Stomach (tissue), 9 donors: Measurements from ENCODE around the gene HNRNPAB. TPM values are rescaled to one million over a fixed set of nuclear protein-coding genes. Genes with fewer than 3 reads are reported as not detected.

Experiments used
- DNase-seq, 2 donors: peaks; one replicate each; pipeline versions ENCODE4 v3.0.0 to v3.0.0-alpha.2; 2013 to 2019
- H3K27ac ChIP-seq, 5 donors: fragments of 200-600 bp in 4 of 5; sonication (generic) in 4 of 5; one replicate each; pipeline ENCODE4 v1.5.1; 2013 to 2019; ENCODE audit warnings: mild to moderate bottlenecking in 1 of 5, moderate library complexity in 1 of 5
- H3K27me3 ChIP-seq, 3 donors: fragments of 200-600 bp; sonication (generic); one replicate each; pipeline ENCODE4 v1.5.1; 2017 to 2019; ENCODE audit warnings: mixed run types in 1 of 3
- H3K36me3 ChIP-seq, 4 donors: fragments of 200-600 bp; sonication (generic); 1 replicate in 3 of 4; 2 replicates in 1 of 4; pipeline ENCODE4 v1.5.1; 2016 to 2019
- H3K4me1 ChIP-seq, 4 donors: fragments of 200-600 bp; sonication (generic); one replicate each; pipeline ENCODE4 v1.5.1; 2016 to 2019
- H3K4me3 ChIP-seq, 4 donors: fragments of 200-600 bp; sonication (generic) in 3 of 4; one replicate each; pipeline ENCODE4 v1.5.1; 2016 to 2019; ENCODE audit warnings: mild to moderate bottlenecking in 1 of 4
- H3K9me3 ChIP-seq, 4 donors: fragments of 200-600 bp; sonication (generic); one replicate each; pipeline ENCODE4 v1.5.1; 2016 to 2019
- CTCF ChIP-seq, 7 experiments: fragments of 450-650 bp in 4 of 7; fragments of 200-600 bp in 3 of 7; sonication (generic) in 3 of 7; IDR thresholded peaks; one replicate each; pipeline ENCODE4 v1.5.1; 2016 to 2019; ENCODE audit warnings: antibody characterized with exemption in 7 of 7, control low read depth in 2 of 7, mild to moderate bottlenecking in 1 of 7
- EP300 ChIP-seq: sonication (generic); formaldehyde crosslinking; IDR thresholded peaks from one replicate; pipeline ENCODE4 v1.6.1; 2017; ENCODE audit warnings: antibody characterized with exemption
- POLR2A ChIP-seq, 4 donors: fragments of 450-650 bp; IDR thresholded peaks; one replicate each; pipeline ENCODE4 v1.6.1; 2016; ENCODE audit warnings: antibody characterized with exemption in 4 of 4, control low read depth in 2 of 4, mild to moderate bottlenecking in 1 of 4, moderate library complexity in 1 of 4
- POLR2AphosphoS5 ChIP-seq, 3 donors: sonication (generic); formaldehyde crosslinking; IDR thresholded peaks; one replicate each; pipeline ENCODE4 v1.6.1; 2016; ENCODE audit warnings: antibody characterized with exemption in 3 of 3
- WGBS, 5 donors: extraction: QIAGEN DNeasy Blood & Tissue Kit in 3 of 5; methylation state at CpG; one replicate each; pipeline versions ENCODE4 v1.1.5 to v1.1.7; 2013 to 2018; 5-methylcytosine and 5-hydroxymethylcytosine counted together
- intact Hi-C: fragments of 100-400 bp; cut with DNase I; formaldehyde crosslinking; loops from one replicate; pipeline ENCODE4 v1.15.1; 2023; ENCODE audit warnings: low total_unique reads
- polyA plus RNA-seq, 3 donors: library from polyadenylated mRNA; stranded (reverse); fragments of 200-250 nt; gene quantifications; one replicate each; pipeline ENCODE4 v1.2.3, GENCODE V29; 2013
- total RNA-seq, 5 donors: library from RNA; depleted of rRNA; stranded (reverse); fragments of >200 nt; gene quantifications; one replicate each; pipeline versions ENCODE4 v1.1.0 to v1.2.3, GENCODE V29; 2014 to 2016
- donor health status: healthy with polysubstance abuse.
- donor health status: Bipolar disorder and iron deficiency.
- donor health status: healthy.

Gene HNRNPAB
- total and polyA plus RNA-seq, 8 donors = 25.1 to 327 (median 116) TPM

GRCh38 chr5:178207917-178208280, 3.6 kb downstream of the HNRNPAB start:
- Histone ChIP-seq H3K4me1 (peaks cover 28 to 62% (median 55%) of the 10 kb centered on the region in 4 donors), H3K36me3 (peaks cover 65 to 67% (median 65%) of the 10 kb centered on the region in 4 donors)

DNA sequence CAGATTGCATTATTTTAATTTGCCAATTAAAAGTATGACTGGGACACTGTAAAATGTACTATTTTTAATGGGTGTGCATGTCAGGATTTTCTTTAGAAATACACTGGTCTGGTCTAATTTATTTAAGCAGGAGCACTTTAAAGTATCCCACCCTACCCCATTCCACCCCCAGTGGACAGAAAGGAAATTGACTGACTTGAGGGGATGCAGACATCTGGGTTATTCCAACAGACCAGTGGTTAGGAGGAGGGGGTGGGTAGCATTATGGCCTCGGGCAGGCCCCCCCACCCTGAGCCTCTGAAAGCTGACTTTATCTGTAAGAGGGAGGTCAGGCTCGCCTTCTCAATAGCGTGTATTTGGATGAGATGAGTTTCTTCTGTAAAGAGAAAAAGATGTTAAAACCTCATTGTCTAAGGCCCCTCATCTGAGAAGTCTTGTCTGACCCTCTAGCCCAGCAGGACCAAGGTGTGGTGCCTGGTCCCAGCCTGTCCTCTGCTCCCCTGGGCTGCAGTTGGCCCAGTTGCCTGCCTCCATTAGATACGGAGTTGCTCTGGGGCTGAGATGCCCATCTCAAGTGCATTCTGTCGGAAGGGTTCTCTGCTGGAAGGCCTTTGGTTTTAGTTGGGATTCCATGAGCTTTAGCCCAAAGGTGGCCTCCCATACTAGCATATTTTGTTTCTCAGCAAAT, 4.4 kb downstream of the HNRNPAB start:
- Histone ChIP-seq H3K4me3 (no peak overlapping the region), H3K27ac (peak overlapping the region; percentile 18 to 96 (median 37)), H3K36me3 (peaks cover 71 to 75% (median 73%) of the 10 kb centered on the region in 4 donors), H3K9me3 (no peaks in the 10 kb centered on the region), H3K4me1 (peaks cover 31 to 67% (median 61%) of the 10 kb centered on the region in 4 donors), H3K27me3 (no peaks in the 10 kb centered on the region)
- intact Hi-C loops = no loop called here
- TF ChIP-seq EP300 (no peak), CTCF (IDR thresholded peaks at IDR 0.05) (no peak), POLR2A (IDR thresholded peaks at IDR 0.05) (no peak), POLR2AphosphoS5 (IDR thresholded peaks at IDR 0.05) (no peak)
- no peak for DNase-seq
- 63 to 73% (median 71%) methylated on average over 5 of the region's 5 CpGs for WGBS, 5 donors

More at GRCh38 chr5:178207917-178208280, 3.6 kb downstream of the HNRNPAB start:
- intact Hi-C loops = no loop called here
- no peak for TF ChIP-seq CTCF (IDR thresholded peaks at IDR 0.05)
- TF ChIP-seq POLR2AphosphoS5 (IDR thresholded peaks at IDR 0.05) = peak in 1 of 3 donors; percentile 37
- no peak for TF ChIP-seq EP300
- TF ChIP-seq POLR2A (IDR thresholded peaks at IDR 0.05) = no peak
- H3K4me3 ChIP-seq = no peak overlapping the region
- no peaks in the 10 kb centered on the region for H3K27me3 ChIP-seq
- 46 to 86% (median 50%) methylated on average over 1 of the region's 1 CpG for WGBS, 5 donors
- H3K27ac ChIP-seq = peak overlapping the region; percentile 28 to 98 (median 94)
- DNase-seq = peak; percentile 59 to 63
- no peaks in the 10 kb centered on the region for H3K9me3 ChIP-seq

GRCh38 chr5:178209334-178210072, 5.2 kb downstream of the HNRNPAB start:
- no peaks in the 10 kb centered on the region for H3K27me3 ChIP-seq
- no peak for DNase-seq
- H3K36me3 ChIP-seq = peaks cover 75 to 83% (median 81%) of the 10 kb centered on the region in 4 donors
- H3K9me3 ChIP-seq = no peaks in the 10 kb centered on the region
- 80 to 86% (median 81%) methylated on average over 8 of the region's 8 CpGs for WGBS, 5 donors
- intact Hi-C loops = no loop called here
- H3K4me1 ChIP-seq = peaks cover 31 to 72% (median 60%) of the 10 kb centered on the region in 4 donors
- TF ChIP-seq POLR2AphosphoS5 (IDR thresholded peaks at IDR 0.05) = no peak
- H3K4me3 ChIP-seq = peak overlapping the region in 1 of 4 donors; percentile 11
- H3K27ac ChIP-seq = peak overlapping the region in 2 of 5 donors; percentile 18 to 94

GRCh38 chr5:178210073-178210535, 5.8 kb downstream of the HNRNPAB start:
- intact Hi-C loops = no loop called here
- Histone ChIP-seq H3K4me3 (no peak overlapping the region), H3K36me3 (peaks cover 80 to 89% (median 87%) of the 10 kb centered on the region in 4 donors), H3K4me1 (peaks cover 31 to 78% (median 62%) of the 10 kb centered on the region in 4 donors), H3K27me3 (no peaks in the 10 kb centered on the region), H3K9me3 (no peaks in the 10 kb centered on the region), H3K27ac (no peak overlapping the region)
- 85 to 92% (median 91%) methylated on average over 17 to 18 of the region's 18 CpGs for WGBS, 5 donors
- no peak for DNase-seq
- TF ChIP-seq CTCF (IDR thresholded peaks at IDR 0.05) (no peak), POLR2AphosphoS5 (IDR thresholded peaks at IDR 0.05) (no peak), POLR2A (IDR thresholded peaks at IDR 0.05) (no peak), EP300 (no peak)
